CD4-positive, alpha-beta memory T cell (primary cell): ENCODE measurements around the gene THSD4. TPM values are rescaled to one million over a fixed set of nuclear protein-coding genes. Genes with fewer than 3 reads are reported as not detected.

Experiments used
- CTCF ChIA-PET: fragments of 350-600 bp; sonication (Branson Sonifier 250); formaldehyde crosslinking; loops from one replicate; lab custom pipeline; 2021; ENCODE audit warnings: inconsistent platforms; ENCODE audit not compliant: partially characterized antibody; lab: Charles Lee
- POLR2A ChIA-PET: fragments of 350-600 bp; sonication (Branson Sonifier 250); formaldehyde crosslinking; loops from one replicate; lab custom pipeline; 2021; ENCODE audit not compliant: partially characterized antibody; lab: Charles Lee
- DNase-seq, 5 donors: peaks; one replicate each; pipeline versions ENCODE4 v3.0.0 to v3.0.0-alpha.2; 2020 to 2022; ENCODE audit warnings: mixed read lengths in 1 of 5
- H3K27ac ChIP-seq: one replicate; pipeline ENCODE4 v1.7.0; 2013; ENCODE audit warnings: low read depth, low read length
- H3K27me3 ChIP-seq: 2 replicates; pipeline ENCODE4 v1.7.0; 2013; ENCODE audit warnings: mild to moderate bottlenecking, low read length, moderate library complexity; ENCODE audit not compliant: insufficient read depth
- H3K36me3 ChIP-seq: 2 replicates; pipeline ENCODE4 v1.7.0; 2013; ENCODE audit warnings: mild to moderate bottlenecking, low read length, moderate library complexity; ENCODE audit not compliant: insufficient read depth
- H3K4me1 ChIP-seq: 2 replicates; pipeline ENCODE4 v1.7.0; 2013; ENCODE audit warnings: mild to moderate bottlenecking, low read length, moderate library complexity; ENCODE audit not compliant: insufficient read depth
- H3K4me3 ChIP-seq, 2 donors: one replicate each; pipeline ENCODE4 v1.7.0; 2013; ENCODE audit warnings: low read length in 2 of 2, mild to moderate bottlenecking in 1 of 2
- H3K9me3 ChIP-seq, 2 donors: one replicate each; pipeline ENCODE4 v1.7.0; 2013; ENCODE audit warnings: low read length in 2 of 2, control low read depth in 1 of 2; ENCODE audit not compliant: control insufficient read depth in 1 of 2
- H3K27ac Mint-ChIP-seq, 7 donors: one replicate each; pipeline ENCODE4 v1.8.0; 2020 to 2021; ENCODE audit warnings: mixed read lengths in 7 of 7, mild to moderate bottlenecking in 6 of 7, inconsistent platforms in 3 of 7, moderate library complexity in 3 of 7
- H3K27me3 Mint-ChIP-seq, 2 donors: one replicate each; pipeline ENCODE4 v1.8.0; 2020 to 2021; ENCODE audit warnings: mixed read lengths in 2 of 2
- H3K36me3 Mint-ChIP-seq, 2 donors: one replicate each; pipeline ENCODE4 v1.8.0; 2020 to 2021; ENCODE audit warnings: mixed read lengths in 2 of 2, inconsistent platforms in 1 of 2, mild to moderate bottlenecking in 1 of 2
- H3K4me1 Mint-ChIP-seq, 4 donors: one replicate each; pipeline ENCODE4 v1.8.0; 2020 to 2021; ENCODE audit warnings: mixed read lengths in 4 of 4, mild to moderate bottlenecking in 1 of 4
- H3K4me3 Mint-ChIP-seq, 8 donors: one replicate each; pipeline ENCODE4 v1.8.0; 2020 to 2021; ENCODE audit warnings: mixed read lengths in 8 of 8, mild to moderate bottlenecking in 7 of 8, moderate library complexity in 6 of 8, inconsistent platforms in 3 of 8
- H3K9me3 Mint-ChIP-seq, 8 donors: one replicate each; pipeline ENCODE4 v1.8.0; 2020 to 2021; ENCODE audit warnings: mixed read lengths in 8 of 8, mild to moderate bottlenecking in 5 of 8, inconsistent platforms in 3 of 8, moderate library complexity in 1 of 8
- intact Hi-C: fragments of 100-400 bp; cut with micrococcal nuclease; formaldehyde crosslinking; loops from one replicate; pipeline ENCODE4 v1.15.1; 2023
- polyA plus RNA-seq, 2 donors: library from polyadenylated mRNA; unstranded; fragments of 300-500 nt; fragmentation: Illumina TruSeq; gene quantifications; one replicate each; pipeline ENCODE4 v1.2.3, GENCODE V29; 2021
- total RNA-seq, 2 experiments: library from RNA; stranded (reverse); gene quantifications; one replicate each; pipeline ENCODE4 v1.2.3, GENCODE V29; 2021

THSD4 gene
- total and polyA plus RNA-seq, 4 experiments from 2014 or later = not detected

GRCh38 chr15:71141572-71141971 is 26.3 kb downstream of the THSD4 start:
- H3K9me3 ChIP-seq = no peaks in the 10 kb centered on the region
- Mint-ChIP-seq H3K36me3 (no peaks in the 10 kb centered on the region), H3K9me3 (peaks cover 0 to 2% (median 0%) of the 10 kb centered on the region in 8 donors), H3K27ac (no peak overlapping the region), H3K4me1 (no peaks in the 10 kb centered on the region), H3K27me3 (peaks cover 4 to 8% of the 10 kb centered on the region in 2 donors), H3K4me3 (no peak overlapping the region)
- H3K36me3 ChIP-seq = no peaks in the 10 kb centered on the region
- intact Hi-C loops = no loop called here
- CTCF ChIA-PET = no interaction called here
- no peak overlapping the region for H3K27ac ChIP-seq
- no peaks in the 10 kb centered on the region for H3K27me3 ChIP-seq
- no peak for DNase-seq
- H3K4me1 ChIP-seq = no peaks in the 10 kb centered on the region
- no peak overlapping the region for H3K4me3 ChIP-seq
- POLR2A ChIA-PET = no interaction called here

GRCh38 chr15:71142780-71143179 is 27.5 kb downstream of the THSD4 start:
- H3K9me3 ChIP-seq = no peaks in the 10 kb centered on the region
- Mint-ChIP-seq H3K36me3 (no peaks in the 10 kb centered on the region), H3K9me3 (peaks cover 0 to 2% (median 0%) of the 10 kb centered on the region in 8 donors), H3K4me3 (no peak overlapping the region), H3K4me1 (no peaks in the 10 kb centered on the region), H3K27me3 (peaks cover 4 to 8% of the 10 kb centered on the region in 2 donors), H3K27ac (no peak overlapping the region)
- CTCF ChIA-PET = no interaction called here
- H3K4me1 ChIP-seq = no peaks in the 10 kb centered on the region
- POLR2A ChIA-PET = no interaction called here
- no peaks in the 10 kb centered on the region for H3K27me3 ChIP-seq
- no peaks in the 10 kb centered on the region for H3K36me3 ChIP-seq
- DNase-seq = no peak
- no peak overlapping the region for H3K27ac ChIP-seq
- H3K4me3 ChIP-seq = no peak overlapping the region
- intact Hi-C loops = no loop called here

GRCh38 chr15:71143373-71144310 is 28.4 kb downstream of the THSD4 start:
- Mint-ChIP-seq H3K36me3 (no peaks in the 10 kb centered on the region), H3K4me3 (no peak overlapping the region), H3K4me1 (no peaks in the 10 kb centered on the region), H3K27ac (no peak overlapping the region), H3K27me3 (peaks cover 4 to 5% of the 10 kb centered on the region in 2 donors), H3K9me3 (peaks cover 0 to 2% (median 0%) of the 10 kb centered on the region in 8 donors)
- H3K27ac ChIP-seq = no peak overlapping the region
- H3K4me3 ChIP-seq = no peak overlapping the region
- H3K27me3 ChIP-seq = no peaks in the 10 kb centered on the region
- H3K36me3 ChIP-seq = no peaks in the 10 kb centered on the region
- POLR2A ChIA-PET = no interaction called here
- H3K4me1 ChIP-seq = no peaks in the 10 kb centered on the region
- intact Hi-C loops = no loop called here
- no peak for DNase-seq
- CTCF ChIA-PET = no interaction called here
- no peaks in the 10 kb centered on the region for H3K9me3 ChIP-seq

GRCh38 chr15:71145648-71146047 is 30.4 kb downstream of the THSD4 start:
- H3K4me1 Mint-ChIP-seq = no peaks in the 10 kb centered on the region
- ChIA-PET CTCF (no interaction called here), POLR2A (no interaction called here)
- no peaks in the 10 kb centered on the region for H3K36me3 ChIP-seq
- H3K4me1 ChIP-seq = no peaks in the 10 kb centered on the region
- peaks cover 4% of the 10 kb centered on the region in 2 donors for H3K27me3 Mint-ChIP-seq
- intact Hi-C loops = no loop called here
- H3K4me3 ChIP-seq = no peak overlapping the region
- no peak overlapping the region for H3K27ac Mint-ChIP-seq
- H3K4me3 Mint-ChIP-seq = no peak overlapping the region
- no peaks in the 10 kb centered on the region for H3K36me3 Mint-ChIP-seq
- DNase-seq = no peak
- no peaks in the 10 kb centered on the region for H3K27me3 ChIP-seq
- H3K9me3 ChIP-seq = no peaks in the 10 kb centered on the region
- H3K27ac ChIP-seq = no peak overlapping the region
- H3K9me3 Mint-ChIP-seq = peaks cover 0 to 2% (median 0%) of the 10 kb centered on the region in 8 donors

- H3K27ac ChIP-seq = no peak overlapping the region
- CTCF ChIA-PET = no interaction called here
- no peaks in the 10 kb centered on the region for H3K4me1 ChIP-seq
- Mint-ChIP-seq H3K4me1 (no peaks in the 10 kb centered on the region), H3K27ac (no peak overlapping the region), H3K36me3 (no peaks in the 10 kb centered on the region), H3K27me3 (peaks cover 2 to 4% of the 10 kb centered on the region in 2 donors), H3K9me3 (peaks cover 0 to under 1% (median 0%) of the 10 kb centered on the region in 8 donors), H3K4me3 (no peak overlapping the region)
- no peaks in the 10 kb centered on the region for H3K36me3 ChIP-seq
- intact Hi-C loops = no loop called here
- no peaks in the 10 kb centered on the region for H3K9me3 ChIP-seq
- no peak for DNase-seq
- POLR2A ChIA-PET = no interaction called here
- no peaks in the 10 kb centered on the region for H3K27me3 ChIP-seq
- H3K4me3 ChIP-seq = no peak overlapping the region
These were observed 31.3 kb downstream of the THSD4 start for GRCh38 chr15:71146580-71146982.

GRCh38 chr15:71148048-71148447 is 32.8 kb downstream of the THSD4 start:
- ChIA-PET CTCF (no interaction called here), POLR2A (no interaction called here)
- Mint-ChIP-seq H3K36me3 (no peaks in the 10 kb centered on the region), H3K9me3 (no peaks in the 10 kb centered on the region), H3K4me1 (no peaks in the 10 kb centered on the region), H3K4me3 (no peak overlapping the region), H3K27ac (no peak overlapping the region), H3K27me3 (peaks cover 2 to 4% of the 10 kb centered on the region in 2 donors)
- no peaks in the 10 kb centered on the region for H3K27me3 ChIP-seq
- intact Hi-C loops = no loop called here
- H3K4me3 ChIP-seq = no peak overlapping the region
- no peaks in the 10 kb centered on the region for H3K36me3 ChIP-seq
- no peak for DNase-seq
- no peaks in the 10 kb centered on the region for H3K9me3 ChIP-seq
- no peaks in the 10 kb centered on the region for H3K4me1 ChIP-seq
- no peak overlapping the region for H3K27ac ChIP-seq

- intact Hi-C loops = no loop called here
- Histone ChIP-seq H3K27me3 (no peaks in the 10 kb centered on the region), H3K36me3 (no peaks in the 10 kb centered on the region), H3K9me3 (no peaks in the 10 kb centered on the region), H3K4me1 (no peaks in the 10 kb centered on the region), H3K4me3 (no peak overlapping the region), H3K27ac (no peak overlapping the region)
- CTCF ChIA-PET = no interaction called here
- no peaks in the 10 kb centered on the region for H3K27me3 Mint-ChIP-seq
- no peak overlapping the region for H3K27ac Mint-ChIP-seq
- POLR2A ChIA-PET = no interaction called here
- no peak overlapping the region for H3K4me3 Mint-ChIP-seq
- H3K36me3 Mint-ChIP-seq = no peaks in the 10 kb centered on the region
- no peak for DNase-seq
- no peaks in the 10 kb centered on the region for H3K4me1 Mint-ChIP-seq
- no peaks in the 10 kb centered on the region for H3K9me3 Mint-ChIP-seq
These were observed 34.6 kb downstream of the THSD4 start for GRCh38 chr15:71149646-71150557.
